ENCODE results near the gene ACSF3.

ACSF3 gene

GRCh38 chr16:89112377-89113151 lies 18.9 kb downstream of the ACSF3 start:
- DNase-seq (ENCODE audit: low read depth) = no peak

- DNase-seq (ENCODE audit: low read depth) = no peak
Observed at GRCh38 chr16:89113152-89113547, 19.5 kb downstream of the ACSF3 start.

- DNase-seq (ENCODE audit: low read depth) = no peak
Observed at GRCh38 chr16:89113661-89114060, 20.0 kb downstream of the ACSF3 start.

GRCh38 chr16:89114159-89114981 lies 20.7 kb downstream of the ACSF3 start:
- DNase-seq (ENCODE audit: low read depth) = no peak

GRCh38 chr16:89115216-89115861 lies 21.7 kb downstream of the ACSF3 start:
- DNase-seq (ENCODE audit: low read depth) = no peak

- no peak for DNase-seq (ENCODE audit: low read depth)
Observed at GRCh38 chr16:89116341-89117226, 22.9 kb downstream of the ACSF3 start.

- DNase-seq (ENCODE audit: low read depth) = no peak
Observed at GRCh38 chr16:89117227-89117974, 23.7 kb downstream of the ACSF3 start.

GRCh38 chr16:89117975-89118289 lies 24.3 kb downstream of the ACSF3 start:
- DNase-seq (ENCODE audit: low read depth) = no peak

- no peak for DNase-seq (ENCODE audit: low read depth)
Observed at GRCh38 chr16:89118361-89119165, 24.9 kb downstream of the ACSF3 start.

GRCh38 chr16:89119166-89119621 lies 25.5 kb downstream of the ACSF3 start:
- DNase-seq (ENCODE audit: low read depth) = no peak

GRCh38 chr16:89119661-89120141 lies 26.0 kb downstream of the ACSF3 start:
- no peak for DNase-seq (ENCODE audit: low read depth)

GRCh38 chr16:89120281-89120680 lies 26.6 kb downstream of the ACSF3 start:
- DNase-seq (ENCODE audit: low read depth) = no peak

- no peak for DNase-seq (ENCODE audit: low read depth)
Observed at GRCh38 chr16:89120921-89121351, 27.3 kb downstream of the ACSF3 start.

- no peak for DNase-seq (ENCODE audit: low read depth)
Observed at GRCh38 chr16:89121691-89122321, 28.2 kb downstream of the ACSF3 start.

- DNase-seq (ENCODE audit: low read depth) = no peak
Observed at GRCh38 chr16:89122322-89122851, 28.7 kb downstream of the ACSF3 start.

GRCh38 chr16:89123001-89123830 lies 29.6 kb downstream of the ACSF3 start:
- no peak for DNase-seq (ENCODE audit: low read depth)

- no peak for DNase-seq (ENCODE audit: low read depth)
Observed at GRCh38 chr16:89123831-89124100, 30.1 kb downstream of the ACSF3 start.

GRCh38 chr16:89129378-89129777 lies 35.7 kb downstream of the ACSF3 start:
- DNase-seq (ENCODE audit: low read depth) = no peak

GRCh38 chr16:89130448-89130847 lies 36.8 kb downstream of the ACSF3 start:
- DNase-seq (ENCODE audit: low read depth) = no peak
